Keratinocyte (primary cell): ENCODE measurements around the gene LEP.

ENCODE experiments used
- CTCF ChIP-seq, 3 experiments: IDR thresholded peaks in 1 of 3; conservative IDR thresholded peaks in 1 of 3; optimal IDR thresholded peaks in 1 of 3; 2 replicates in 2 of 3; 3 replicates in 1 of 3; pipeline versions ENCODE3 to v1.5.1; 2011; ENCODE audit warnings: low read length in 3 of 3, mild to moderate bottlenecking in 3 of 3, moderate library complexity in 2 of 3, control low read depth in 1 of 3, inconsistent platforms in 1 of 3; ENCODE audit not compliant: insufficient read depth in 2 of 3; ENCODE audit errors: extremely low read depth in 1 of 3
- EZH2 ChIP-seq: IDR thresholded peaks from one replicate; pipeline ENCODE4 v1.6.1; 2012; ENCODE audit warnings: inconsistent platforms, mild to moderate bottlenecking, low read length, moderate library complexity

DNA sequence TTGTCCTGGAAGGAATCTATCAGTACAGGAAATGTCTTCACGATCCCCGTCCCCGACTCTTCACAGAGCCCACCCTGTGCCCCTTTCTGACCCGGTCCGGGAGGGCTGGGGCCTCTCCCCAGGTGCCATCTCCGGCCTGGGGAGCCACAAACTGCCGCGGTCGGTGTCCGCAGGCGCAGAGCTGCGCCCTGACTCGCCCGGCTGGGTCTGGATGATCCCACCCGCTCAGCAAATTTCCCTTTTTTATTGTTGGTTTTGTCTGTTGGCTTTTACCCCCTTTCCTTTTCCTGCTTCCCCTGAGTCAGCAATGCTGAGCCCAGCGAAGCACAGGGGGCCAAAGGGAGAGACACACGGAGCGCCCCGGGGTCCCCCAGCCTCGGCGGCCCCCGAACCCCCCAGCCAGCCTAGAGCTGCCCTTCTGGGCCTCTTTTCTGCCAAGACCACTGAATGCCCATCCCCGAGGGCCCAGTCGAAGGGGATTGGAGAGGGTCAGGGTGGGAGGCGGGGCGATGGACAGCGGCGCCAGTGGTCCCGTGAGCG lies 30.9 kb downstream of the LEP start:
- TF ChIP-seq CTCF (optimal IDR thresholded peaks at IDR 0.05 in 1 of 3, IDR thresholded peaks at IDR 0.05 in 1 of 3, conservative IDR thresholded peaks at IDR 0.05 in 1 of 3; ENCODE audit: extremely low read depth in 1 of 3, insufficient read depth in 2 of 3, low read length in 3 of 3): no peak
- no peak for TF ChIP-seq EZH2
